Epidermal melanocyte (primary cell): ENCODE data around the gene WWOX.

ENCODE experiments used
- DNase-seq: peaks from one replicate; pipeline ENCODE4 v3.0.0; 2011; ENCODE audit warnings: low spot score; ENCODE audit not compliant: insufficient read length

Gene WWOX

DNA sequence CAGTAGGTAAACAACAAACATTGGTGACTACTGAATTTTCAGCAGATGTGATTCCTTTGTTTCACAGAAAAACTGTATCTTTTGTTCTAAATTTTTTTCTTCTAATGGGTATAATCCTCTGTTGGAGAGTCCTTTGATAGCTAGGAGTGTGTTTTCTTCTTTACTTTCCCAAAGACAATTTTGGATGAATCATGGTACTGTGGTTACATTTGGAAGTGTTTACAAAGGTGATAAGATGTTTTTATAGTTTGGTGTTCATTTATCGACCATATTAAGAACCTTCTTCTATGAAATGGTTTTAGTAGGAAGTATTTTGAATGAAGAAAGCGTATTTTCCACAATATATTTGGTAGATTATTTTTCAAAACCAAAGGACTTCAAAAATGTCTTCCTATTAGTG lies 333.7 kb downstream of the WWOX start:
- no peak for DNase-seq

DNA sequence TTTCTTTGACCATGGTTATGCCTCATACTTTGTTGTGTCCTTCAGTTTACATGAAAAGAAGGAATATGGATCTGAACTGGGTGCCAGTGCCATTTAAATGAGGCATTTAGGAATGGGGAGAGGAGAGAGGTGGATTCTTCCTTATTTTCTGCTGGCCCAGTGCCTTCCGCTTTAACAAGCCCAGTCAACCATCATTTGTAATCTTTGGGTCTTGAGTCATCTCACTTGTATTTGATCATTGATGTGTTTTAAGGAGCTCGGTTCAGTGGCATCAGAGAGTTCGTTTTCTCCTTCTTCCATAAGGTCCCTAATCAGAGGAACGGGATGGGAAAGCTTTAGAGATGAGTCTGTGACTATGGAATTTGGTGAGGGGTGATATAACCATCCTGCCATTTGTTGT lies 334.9 kb downstream of the WWOX start:
- no peak for DNase-seq

DNA sequence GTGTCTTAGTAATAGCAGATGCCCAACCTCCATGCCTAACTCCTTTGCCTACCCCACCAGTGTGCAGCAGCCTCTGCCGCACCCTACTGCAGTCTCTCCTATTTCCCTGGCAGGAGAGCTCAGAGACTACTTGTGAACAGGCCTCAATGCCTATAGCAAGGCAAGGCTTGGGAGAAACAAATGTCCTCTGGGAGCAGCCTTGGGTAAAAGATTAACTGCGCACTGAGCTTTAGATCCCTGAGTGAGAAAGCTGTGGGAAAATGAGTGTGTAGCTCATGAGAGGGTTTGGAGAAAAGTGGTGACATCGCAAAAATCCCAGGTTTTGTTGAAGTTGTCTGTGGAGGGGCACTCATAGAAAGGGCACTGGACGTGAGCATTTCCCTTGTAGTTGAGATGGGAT lies 335.8 kb downstream of the WWOX start:
- DNase-seq, result no peak

DNA sequence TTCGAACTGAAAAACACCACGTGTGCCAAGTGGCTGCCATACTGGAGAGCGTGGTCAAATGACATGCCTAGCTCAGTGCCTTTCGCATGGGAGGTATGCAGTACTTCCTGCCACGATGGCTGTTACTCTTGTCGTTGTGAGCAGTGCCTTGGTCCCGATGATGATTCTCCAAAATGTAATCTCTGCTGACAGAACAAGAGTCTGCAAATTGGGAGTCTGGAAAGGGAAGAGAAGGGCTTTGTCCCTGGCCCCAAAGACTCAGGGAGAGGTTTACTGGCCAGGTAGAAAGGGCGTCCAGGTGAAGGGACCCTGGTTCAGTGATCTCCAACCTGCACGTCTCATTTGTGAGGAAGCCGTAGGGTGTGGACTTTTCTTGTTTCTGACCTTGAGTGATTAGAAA lies 336.6 kb downstream of the WWOX start:
- DNase-seq, result no peak

DNA sequence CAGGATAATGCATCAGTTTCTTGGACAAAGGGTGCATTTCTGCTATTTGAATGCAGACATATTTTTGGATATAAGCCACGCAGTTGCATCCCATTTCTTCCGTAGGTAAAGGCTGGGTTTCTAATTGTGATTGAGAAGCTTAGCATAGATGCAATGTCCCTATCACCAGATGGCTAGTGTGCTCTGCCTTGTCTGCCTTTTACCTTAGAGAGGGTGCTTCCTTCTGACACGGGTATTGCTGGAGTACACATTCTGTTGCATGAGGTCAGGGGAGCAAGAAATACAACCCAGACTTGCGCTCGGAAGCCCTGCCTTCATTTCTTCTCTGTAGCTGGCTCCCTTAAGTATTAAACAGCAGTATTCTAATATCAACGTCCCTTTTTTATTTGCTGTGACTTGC lies 337.4 kb downstream of the WWOX start:
- no peak for DNase-seq

DNA sequence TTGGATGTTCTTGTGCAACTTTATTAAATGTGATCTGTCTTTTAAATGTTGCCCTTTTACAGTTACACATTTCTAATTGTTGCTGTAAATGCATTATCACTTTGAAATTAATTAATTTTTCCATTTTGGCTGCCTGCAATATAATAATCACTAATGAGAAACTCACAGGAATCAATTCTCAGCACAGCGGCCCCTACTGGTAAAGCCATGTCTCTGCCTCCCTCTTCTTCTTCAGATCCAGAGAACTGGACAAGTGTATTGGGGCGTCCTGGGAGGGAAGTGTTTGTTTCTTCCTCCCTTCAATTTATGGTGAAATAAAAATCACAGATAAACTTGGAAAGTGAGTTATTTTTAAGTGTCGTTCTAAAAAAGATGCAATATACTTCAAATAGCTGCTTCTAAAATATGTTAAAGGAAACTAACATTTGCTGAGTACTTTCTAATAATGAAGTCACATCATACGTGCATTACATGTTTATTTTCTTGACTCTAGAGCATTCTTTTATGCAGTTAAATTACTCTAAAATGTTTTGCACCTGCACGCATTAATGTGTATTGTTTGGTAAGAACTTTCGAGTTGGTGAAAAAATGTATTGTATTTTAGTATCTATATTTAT lies 338.0 kb downstream of the WWOX start:
- DNase-seq, result peak; percentile 41

DNA sequence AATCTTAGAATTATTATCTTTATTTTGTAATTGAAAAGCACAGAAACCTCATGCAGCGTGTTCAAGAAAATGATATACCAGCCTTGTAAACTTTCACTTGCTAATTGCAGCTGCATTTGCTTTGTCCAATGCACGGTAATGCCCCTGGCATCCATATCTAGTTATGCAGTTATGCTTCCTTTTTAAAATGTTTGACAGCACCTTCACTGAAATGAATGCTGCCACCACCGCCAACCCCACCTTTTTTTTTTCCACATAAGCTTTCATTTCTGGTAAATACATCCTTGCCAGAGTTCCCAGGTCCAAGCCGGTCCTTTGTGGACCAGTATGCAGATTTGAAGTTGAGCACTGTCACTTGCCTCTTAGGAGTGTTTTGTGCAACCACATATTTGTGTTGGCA lies 338.8 kb downstream of the WWOX start:
- no peak for DNase-seq

DNA sequence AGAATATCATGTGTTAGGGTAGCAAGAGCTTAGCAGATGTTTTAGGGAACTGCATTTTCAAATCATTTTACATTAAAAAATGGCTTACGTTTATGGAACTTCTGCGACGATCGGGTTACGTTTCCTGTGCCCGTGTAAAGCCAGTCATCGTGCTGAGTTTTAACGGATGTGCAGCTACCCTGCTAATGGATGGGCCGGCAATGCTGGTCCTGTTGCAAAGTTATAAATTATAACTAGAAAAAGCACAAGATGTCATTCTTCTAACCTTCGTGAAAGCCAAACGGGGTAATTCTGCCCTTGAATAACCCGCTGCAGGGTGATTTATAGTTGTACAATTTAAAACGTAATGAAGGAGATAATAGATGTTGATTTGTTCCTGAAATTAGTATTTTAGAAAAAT lies 339.2 kb downstream of the WWOX start:
- no peak for DNase-seq

DNA sequence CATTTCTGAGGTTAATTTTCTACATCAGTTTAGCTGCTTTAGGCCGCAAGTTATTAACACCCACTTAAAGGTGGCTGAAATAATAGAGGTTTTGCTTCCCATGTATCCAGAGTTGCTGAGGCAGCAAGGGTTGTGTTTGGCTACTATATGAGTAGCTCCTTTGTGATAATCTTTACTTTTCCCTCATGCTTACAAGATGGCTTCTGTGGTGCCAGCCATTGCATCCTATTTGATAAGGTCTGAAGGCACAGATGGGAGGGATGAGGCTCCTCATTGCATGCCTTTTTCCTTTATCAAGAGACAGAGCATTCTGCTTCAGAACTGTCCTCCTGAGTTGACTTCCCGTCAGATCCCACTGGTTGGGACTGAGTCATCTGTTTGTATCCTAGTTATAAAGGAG lies 340.2 kb downstream of the WWOX start:
- DNase-seq, result no peak

DNA sequence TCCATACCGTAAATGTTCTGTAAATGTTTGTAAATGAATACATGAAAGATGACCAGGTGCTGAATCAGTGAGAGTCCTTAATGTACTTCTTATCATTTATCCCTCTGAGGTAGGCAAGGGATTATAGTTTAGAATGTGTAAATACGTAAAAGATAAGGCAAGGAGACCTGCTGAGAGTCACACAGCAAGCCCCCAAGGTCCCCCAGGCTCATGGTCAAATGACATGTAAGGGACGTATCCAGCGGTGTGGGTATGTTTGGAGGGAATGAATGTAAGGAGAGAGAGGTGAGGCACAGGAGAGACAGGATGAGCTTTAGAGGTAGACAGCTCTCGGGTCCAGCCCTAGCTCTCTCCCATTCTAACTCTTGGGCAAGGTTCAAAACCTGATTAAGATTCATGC lies 341.8 kb downstream of the WWOX start:
- no peak for DNase-seq

DNA sequence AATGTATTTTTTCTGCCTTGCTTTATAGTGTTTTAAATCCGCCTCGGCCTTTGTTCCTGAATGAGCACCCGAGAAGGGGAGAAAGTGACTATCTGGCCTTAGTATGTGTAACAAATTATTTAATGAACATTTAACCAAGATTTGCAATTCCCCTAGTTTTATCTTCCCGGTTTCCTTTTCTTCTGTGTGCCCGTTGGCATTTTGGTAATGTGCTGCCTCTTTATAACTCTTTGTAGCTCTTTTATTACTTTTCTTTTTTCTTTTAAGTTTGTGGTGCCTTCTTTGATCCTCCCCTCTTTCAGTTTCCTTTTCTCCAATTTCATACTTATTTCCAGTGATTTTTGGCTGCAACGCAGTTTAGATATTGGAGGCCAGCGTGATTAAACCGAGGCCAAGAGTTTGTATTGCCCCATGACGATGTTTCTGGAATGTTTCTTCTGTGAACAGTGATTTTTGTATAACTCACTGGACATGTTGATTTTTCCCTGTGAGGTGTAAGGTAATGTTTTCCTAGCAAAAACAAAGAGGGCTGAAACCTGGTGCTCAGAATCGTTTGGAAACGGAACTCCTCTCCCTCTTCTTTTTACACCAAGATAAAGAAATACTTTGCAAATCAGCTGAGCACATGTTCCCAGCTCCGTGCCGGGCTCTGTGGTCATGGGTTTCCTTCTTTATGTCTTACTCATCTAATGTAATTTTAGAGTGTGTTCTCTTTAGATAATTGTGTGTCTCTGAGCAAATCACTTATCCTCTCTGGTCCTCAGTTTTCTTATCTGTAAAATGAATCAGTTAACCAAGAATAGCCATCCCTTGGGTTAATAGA lies 344.3 kb downstream of the WWOX start:
- no peak for DNase-seq

DNA sequence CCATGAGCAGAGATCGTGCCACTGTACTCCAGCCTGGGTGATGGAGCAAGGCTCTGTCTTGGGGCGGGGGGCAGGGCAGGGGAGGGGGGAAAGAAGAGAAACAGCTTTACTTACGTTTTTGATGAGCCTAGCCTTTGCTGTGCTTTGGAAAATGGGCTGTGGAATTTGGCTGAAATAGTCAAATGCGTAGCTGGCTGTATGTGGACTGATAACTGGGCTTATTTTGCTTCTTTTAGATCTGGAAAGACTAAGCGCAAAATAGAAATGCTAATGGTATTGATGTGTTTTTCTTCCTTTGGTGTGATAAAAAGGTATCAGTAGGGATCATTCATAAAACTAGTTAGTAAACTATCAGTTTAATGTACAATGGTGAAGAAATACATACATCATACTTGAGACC lies 346.4 kb downstream of the WWOX start:
- DNase-seq, result no peak

DNA sequence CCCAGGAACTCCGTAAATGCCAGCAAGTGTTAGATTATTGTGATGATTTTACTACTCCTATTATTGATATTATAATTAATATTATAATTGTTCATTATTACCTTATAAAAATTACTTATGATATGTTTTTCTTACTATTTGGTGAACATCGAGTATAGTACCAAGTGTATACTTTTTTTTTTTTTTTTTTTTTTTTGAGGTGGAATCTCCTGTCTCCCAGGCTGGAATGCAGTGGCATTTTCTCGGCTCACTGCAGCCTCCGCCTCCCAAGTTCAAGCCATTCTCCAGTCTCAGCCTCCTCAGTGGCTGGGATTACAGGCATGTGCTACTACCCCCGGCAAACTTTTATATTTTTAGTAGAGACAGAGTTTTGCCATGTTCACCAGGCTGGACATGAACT lies 347.0 kb downstream of the WWOX start:
- no peak for DNase-seq

DNA sequence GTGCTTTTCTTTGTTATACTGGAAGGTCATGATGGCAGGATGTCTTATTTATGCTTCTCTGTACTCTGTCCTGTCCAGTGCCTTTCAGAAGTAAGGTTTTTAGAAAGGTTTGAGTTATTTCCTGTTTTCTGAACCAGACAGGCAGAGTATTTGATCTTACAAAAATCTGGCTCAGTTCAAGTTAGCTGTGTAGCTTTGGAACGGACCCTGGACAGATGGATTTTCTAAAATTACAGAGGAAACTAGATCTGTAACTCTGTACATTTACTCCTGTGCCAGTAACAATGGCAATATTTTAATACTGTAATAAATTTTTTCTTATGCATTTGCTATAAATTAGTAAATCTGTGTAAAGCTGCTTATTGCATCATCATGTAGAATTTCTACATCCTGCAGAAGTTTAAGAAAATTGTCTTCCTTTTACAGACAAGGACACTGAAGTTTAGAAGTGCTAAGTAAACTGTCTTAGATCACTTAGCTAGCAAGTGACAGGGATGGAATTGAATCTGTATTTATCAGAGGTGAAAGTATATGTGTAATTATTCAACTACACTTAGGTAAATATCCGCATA lies 347.6 kb downstream of the WWOX start:
- no peak for DNase-seq

DNA sequence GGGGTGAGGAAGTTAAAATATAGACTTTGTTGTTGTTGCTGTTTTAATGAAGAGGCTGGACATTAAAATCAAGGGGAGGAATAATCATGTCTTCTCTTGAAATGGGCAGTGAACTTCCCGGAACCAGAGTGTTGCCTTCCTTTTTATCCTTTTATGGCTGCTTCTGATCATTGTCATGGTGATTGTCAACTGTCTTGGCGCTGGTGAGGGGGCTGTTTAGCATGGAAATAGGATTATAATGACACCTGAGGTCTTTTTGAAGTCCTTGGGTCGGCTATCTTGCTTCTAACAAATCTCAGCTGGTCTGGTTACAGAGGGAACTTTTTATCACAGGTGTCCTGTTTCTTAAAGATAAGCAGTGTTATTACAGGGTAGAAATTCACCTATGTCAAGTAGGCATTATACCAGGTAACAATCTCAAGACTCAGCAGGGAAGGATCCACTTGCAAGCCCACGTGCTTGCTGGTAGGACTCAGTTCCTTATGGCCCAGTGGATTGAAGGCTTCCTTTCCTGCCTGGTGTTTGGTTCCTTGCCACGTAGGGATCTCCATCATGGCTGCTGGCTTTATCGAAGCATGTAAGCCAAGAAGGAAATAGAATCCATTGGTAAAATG lies 349.3 kb downstream of the WWOX start:
- DNase-seq, result no peak

DNA sequence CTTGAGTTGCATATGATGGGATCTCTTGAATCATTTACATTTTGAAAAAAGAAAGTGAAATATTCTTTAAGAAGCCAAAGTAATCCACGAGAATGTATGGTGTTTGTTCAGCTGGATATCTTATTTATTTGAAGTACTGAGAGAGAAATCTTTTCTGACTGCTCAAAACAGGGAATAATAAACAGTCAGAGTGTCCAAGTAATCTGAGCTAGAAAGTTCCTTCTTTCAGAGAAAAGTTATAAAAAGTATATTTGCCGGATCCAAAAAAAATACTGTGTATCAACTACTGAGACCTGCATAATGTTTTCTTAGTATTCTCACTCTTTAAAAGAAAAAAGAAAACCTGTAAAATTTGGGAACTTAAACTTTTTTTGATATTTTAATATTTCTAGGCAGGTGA lies 350.8 kb downstream of the WWOX start:
- no peak for DNase-seq

DNA sequence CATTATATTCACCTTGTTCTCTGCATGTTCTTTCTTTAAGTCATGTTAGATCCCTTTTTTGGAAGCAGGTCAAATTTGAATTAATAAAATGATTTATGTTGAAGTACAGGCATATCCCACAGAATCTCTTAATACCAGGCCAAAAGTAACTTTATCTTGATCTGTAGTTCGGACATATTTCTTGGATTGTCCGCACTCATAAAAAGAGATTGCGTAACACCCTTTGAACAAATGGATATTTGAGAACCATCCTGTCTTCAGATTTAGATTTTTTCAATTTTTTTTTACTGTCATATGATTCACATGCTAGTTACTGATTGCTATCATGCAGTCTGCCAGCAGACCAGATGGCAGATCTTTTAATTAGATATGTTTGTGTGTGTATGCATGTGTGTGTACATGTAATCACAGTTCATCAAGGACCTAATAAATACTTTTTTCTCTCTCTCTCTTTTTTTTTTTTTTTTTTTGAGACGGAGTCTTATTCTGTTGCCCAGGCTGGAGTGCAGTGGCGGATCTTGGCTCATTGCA lies 352.6 kb downstream of the WWOX start:
- no peak for DNase-seq

DNA sequence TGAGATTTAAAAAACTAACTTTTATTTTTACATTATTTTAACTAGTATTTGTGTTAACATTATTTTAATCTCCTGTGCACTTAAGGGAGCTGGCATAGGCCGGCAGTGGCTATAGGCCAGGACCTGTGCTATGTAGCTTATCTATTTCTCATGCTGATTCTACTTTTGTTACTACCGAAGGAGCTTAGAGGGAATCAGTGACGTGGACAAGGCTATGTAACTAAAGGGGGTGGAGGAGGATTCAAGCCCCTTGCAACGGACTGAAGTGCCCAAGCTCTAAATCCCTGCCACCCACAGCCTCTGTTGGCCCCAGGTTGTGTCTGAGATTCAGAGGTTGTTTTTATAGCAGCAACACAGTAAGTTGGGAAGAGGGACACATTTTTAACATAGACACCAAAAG lies 356.4 kb downstream of the WWOX start:
- DNase-seq, result no peak

DNA sequence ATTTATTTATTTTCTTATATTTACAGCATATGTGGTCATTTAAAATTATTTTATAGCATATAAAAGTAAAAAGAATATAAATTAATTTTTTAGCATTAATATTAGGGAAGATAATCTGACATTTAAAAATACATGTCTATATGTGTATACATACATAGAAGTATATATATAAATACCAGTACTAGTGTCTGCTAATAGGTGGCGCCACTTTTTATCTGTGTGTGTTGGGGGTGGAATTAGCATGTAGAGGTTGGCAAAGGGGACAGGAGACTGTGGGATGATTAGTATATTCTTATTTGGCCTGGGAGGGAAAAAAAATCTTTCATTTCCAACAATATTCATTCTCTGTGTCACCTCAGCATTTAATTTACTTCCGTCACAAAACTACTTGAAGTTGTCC lies 359.1 kb downstream of the WWOX start:
- DNase-seq, result no peak

DNA sequence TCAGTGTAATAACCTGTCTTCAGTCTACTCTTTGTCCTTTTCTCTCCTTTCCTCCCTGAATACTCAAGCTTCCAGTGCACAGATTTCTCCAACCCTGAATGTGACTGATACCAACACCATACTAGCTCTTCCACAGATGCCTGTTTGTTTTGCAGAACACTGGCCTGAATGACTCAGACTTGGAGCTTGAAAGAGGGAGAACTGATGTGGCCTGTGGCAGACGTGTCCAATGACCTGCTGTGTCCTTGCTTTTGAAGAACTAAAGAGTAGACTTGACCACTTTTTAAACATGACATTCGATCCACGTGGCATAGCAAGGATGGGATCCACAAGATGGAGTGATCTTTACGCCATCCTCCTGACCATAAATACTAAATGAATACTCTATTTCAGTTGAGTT lies 361.0 kb downstream of the WWOX start:
- no peak for DNase-seq

DNA sequence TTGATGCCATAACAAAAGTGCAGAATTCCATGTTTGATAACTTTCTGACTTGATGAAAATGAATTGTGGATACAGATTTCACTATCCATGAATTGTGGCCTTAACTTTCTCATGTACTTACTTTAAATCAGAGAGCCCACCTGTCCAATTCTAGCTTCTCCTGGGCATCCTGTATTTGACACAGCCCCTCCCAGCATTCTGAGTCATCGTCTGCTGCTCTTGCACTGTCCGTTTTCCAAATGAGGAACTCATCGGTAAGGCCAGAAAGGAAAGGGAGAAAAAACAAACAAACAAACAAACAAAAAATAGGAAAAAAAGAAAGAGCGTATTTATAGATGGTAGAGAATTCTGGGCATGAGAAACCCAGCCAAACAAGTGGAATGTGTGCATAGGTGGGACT lies 361.6 kb downstream of the WWOX start:
- no peak for DNase-seq
